HuH-7.5 (cell line): ENCODE measurements around the gene ZNF283.

Experiments
- DNase-seq: peaks from one replicate; pipeline ENCODE4 v3.0.0; 2011; ENCODE audit warnings: low spot score

The ZNF283 gene

DNA sequence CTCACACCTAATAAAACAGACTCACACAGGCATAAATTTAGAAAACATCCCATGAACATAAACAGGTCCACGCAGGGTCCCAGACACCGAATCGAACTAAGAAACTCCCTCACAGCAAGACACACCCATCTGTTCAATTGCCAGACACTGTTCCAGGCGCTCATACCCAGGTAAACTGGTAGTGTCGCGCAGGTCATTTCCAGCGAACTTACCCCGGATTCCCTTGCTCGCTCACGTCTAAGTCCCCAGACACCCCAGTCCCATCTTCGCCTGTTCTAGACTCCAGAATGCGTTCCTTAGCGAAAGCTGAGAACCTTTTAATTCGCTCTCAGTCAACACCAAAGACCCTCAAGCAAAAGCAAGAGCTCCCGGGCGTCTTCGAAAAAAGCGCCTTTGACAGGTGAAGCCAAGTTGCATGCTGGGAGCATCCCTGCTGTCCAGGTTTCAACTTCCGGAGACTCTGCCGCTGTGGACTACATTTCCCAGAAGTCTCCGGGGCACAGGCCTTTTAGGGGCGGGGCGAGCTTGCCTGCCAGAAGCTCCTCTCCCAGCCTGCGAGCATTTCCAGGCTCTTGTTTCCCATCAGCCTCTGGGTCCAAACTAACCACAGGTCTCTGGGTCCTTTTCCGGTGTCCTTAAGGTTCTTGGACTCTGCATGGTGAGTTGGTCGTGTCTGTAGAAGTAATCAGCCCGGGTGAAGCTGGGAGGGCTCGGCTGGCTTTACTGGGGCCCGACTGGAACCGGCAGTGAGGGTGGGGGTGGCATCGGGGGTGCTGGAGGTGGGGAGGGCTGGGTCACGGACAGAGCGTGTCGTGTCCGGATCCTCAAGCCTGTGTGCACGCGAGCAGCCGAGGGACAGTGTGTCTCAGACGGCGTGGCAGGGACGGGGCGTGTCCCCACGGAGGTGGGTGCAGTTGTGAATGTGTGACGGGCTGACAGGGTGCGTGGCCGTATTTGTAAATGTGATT lies at the start of gene ZNF283:
Gene ZNF283 (plus strand): TSS at position 535 of the 968 bp plus-strand sequence. CDS start 6,184 bp downstream, outside the sequence.
- peak; percentile 73 for DNase-seq

- no peak for DNase-seq
Measured at GRCh38 chr19:43778651-43779050, 48.5 kb upstream of the ZNF283 start.

DNA sequence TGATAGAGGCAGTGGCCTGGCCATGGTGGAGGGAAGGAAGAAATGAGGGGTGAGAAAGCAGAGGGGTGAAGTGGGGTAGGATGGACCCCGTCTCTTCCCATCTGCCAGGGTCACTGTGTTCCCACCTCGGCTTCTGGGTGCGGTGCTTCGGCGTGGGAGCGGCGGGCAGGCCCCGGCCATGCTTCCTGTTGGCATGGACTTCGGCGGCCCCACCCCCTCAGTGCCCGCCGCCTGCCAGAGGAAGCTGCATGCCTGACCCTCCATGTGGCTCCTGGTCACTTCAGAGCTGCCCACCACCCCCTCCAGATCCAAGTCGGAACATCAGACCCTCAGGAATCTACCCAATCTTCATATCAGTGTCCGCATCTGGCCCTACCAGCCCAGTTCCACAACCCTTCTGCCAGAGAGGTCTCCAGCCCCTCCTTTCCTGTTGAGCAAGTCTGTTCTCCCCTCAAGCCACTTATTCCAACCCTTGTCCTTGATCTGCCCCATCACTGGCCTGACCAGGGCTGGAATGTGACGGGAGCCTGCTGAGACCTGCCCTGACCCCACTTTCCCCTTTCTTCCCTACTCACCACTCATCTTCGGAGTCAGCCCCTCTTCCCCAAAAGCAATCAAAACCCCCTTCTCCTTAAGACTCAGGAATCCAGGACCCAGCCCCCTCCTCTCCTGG lies 47.8 kb upstream of the ZNF283 start:
- DNase-seq = no peak

- DNase-seq = no peak
Measured at GRCh38 chr19:43779820-43780219, 47.3 kb upstream of the ZNF283 start.

GRCh38 chr19:43780706-43781525 lies 46.2 kb upstream of the ZNF283 start, which contains the start of gene KCNN4:
KCNN4 (minus strand) TSS chr19:43780973; CDS start chr19:43780861, 112 bp downstream.
- DNase-seq = no peak

GRCh38 chr19:43781630-43782310 lies 45.4 kb upstream of the ZNF283 start:
- no peak for DNase-seq

- no peak for DNase-seq
Measured at GRCh38 chr19:43782311-43782660, 44.8 kb upstream of the ZNF283 start.

- DNase-seq = no peak
Measured at GRCh38 chr19:43782689-43783231, 44.4 kb upstream of the ZNF283 start.

- no peak for DNase-seq
Measured at GRCh38 chr19:43783636-43784035, 43.5 kb upstream of the ZNF283 start.

DNA sequence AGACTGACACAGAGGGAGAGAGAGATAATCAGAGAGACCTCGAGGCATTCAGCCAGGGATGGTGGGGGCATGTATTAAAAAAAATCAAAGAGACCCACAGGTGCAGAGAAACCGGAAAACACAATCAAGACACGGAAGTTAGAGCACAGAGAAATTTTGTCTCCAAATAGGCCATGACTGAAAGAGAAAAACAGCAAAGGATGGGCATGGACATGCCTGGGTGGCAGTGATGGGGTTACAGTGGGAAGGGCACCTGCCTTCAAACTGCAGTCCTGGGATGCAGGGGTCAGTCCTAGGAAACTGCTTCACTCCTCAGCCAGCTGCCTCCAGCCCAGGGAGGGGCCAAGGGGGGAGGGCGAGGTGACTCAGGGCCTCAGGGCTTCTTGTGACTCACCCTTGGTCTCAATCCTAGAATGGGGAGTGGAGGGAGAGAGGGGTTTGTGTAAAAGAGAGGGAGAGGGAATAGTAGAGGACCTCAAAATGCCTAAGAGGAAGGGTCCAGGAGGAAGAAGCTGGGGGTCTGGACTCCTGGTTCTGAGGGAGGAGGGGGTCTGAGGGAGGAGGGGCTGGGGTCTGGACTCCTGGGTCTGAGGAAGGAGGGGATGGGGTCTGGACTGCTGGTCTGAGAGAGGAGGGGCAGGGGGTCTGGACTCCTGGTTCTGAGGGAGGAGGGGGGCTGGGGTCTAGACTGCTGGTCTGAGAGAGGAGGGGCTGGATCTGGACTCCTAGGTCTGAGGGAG lies 42.7 kb upstream of the ZNF283 start:
- no peak for DNase-seq

GRCh38 chr19:43784981-43785808 lies 41.9 kb upstream of the ZNF283 start:
- peak; percentile 73 for DNase-seq

GRCh38 chr19:43786665-43787064 lies 40.5 kb upstream of the ZNF283 start:
- no peak for DNase-seq

DNA sequence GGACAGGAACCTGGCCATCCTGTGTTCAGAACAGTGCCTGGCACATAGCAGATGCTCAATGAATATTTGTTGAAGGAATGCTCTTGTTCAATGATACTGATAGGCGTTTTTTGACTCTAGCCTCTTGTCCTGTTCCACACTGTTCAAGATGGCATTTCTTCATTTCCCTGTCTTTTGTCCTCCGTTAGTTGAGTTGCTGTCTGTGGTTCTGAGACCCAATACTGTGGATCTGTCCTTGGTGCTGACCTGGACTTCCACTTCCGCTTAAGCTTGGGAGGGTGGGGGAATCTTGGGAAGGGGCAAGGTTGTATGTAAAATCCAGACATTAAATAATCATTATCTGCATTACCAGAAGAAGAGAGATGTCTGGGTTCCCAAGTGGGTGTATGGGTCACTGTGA lies 38.1 kb upstream of the ZNF283 start:
- no peak for DNase-seq

DNA sequence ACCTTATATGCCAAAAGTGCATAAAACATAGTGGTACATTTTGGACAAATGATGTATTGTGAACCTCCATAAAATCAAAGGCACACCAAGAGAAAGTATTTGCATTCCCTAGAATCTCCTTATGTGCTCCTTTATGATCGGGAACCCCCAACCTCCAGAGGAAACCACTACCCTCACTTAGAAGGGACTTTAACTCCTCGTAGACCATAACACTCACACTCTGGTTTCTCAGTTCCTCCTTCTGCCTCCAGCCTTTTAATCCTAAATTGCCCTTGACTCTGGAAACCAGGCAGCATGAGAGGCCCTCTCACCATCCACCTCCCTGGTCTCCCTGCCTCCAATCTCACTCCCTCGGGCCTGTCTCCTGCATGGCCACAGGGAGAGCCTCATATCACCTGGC lies 36.5 kb upstream of the ZNF283 start:
- no peak for DNase-seq

DNA sequence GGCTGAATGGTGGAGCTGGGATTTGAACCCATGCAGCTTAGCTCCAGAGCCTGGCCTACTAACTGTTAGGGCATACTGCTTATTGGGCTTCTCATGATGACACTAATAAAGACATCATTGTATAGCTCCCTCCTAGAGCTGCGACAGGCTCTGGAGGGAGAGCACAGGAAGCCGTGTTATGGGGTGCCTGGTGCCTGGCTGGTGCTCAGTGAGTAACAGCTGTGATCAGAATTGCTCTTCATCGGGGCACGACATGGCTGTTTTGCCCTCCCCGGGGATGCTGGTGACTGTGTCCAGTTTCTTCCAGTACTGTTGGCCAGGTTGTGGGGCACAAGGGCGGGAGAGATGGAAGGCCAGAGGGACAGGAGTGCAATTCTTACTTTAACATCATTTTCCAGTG lies 30.0 kb upstream of the ZNF283 start:
- DNase-seq = no peak

DNA sequence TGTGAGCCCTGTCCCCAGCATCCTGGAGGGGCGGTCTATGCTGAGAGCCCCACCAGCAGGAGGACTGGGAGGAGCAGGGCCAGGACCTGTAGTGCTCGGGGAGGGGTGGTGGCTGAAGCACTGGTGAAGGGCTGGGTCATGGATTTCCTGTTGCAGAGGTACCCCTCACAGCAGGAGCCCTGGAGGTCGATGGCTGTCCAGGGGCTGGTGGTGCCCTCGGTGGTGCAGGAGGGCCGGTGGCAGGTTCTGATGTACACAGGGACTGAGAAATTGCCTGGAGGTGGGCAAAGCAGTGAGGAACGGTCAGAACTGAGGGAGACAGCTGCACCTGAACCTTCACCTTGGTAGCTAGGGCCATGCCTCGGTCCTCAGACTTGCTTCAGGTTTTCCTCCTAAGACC lies 29.6 kb upstream of the ZNF283 start:
- no peak for DNase-seq

DNA sequence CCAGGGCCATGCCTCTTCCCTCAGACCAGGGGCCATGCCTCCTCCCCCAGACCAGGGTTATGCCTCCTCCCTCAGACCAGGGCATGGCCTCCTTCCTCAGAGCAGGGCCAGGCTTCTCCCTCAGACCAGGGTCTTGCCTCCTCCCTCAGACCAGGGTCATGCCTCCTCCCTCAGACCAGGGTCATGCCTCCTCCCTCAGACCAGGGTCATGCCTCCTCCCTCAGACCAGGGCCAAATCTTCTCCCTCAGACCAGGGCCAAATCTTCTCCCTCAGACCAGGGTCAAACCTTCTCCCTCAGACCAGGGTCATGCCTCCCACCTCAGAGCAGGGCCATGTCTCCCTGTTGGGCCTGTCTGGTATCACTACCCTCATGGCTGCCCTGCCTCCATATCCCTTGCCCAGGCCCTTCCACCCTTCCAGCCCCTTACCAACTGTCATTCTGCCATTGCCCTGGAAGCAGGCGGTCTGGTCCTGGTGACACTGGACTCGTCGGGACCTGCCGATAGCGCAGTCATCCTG lies 29.0 kb upstream of the ZNF283 start:
- DNase-seq = no peak

DNA sequence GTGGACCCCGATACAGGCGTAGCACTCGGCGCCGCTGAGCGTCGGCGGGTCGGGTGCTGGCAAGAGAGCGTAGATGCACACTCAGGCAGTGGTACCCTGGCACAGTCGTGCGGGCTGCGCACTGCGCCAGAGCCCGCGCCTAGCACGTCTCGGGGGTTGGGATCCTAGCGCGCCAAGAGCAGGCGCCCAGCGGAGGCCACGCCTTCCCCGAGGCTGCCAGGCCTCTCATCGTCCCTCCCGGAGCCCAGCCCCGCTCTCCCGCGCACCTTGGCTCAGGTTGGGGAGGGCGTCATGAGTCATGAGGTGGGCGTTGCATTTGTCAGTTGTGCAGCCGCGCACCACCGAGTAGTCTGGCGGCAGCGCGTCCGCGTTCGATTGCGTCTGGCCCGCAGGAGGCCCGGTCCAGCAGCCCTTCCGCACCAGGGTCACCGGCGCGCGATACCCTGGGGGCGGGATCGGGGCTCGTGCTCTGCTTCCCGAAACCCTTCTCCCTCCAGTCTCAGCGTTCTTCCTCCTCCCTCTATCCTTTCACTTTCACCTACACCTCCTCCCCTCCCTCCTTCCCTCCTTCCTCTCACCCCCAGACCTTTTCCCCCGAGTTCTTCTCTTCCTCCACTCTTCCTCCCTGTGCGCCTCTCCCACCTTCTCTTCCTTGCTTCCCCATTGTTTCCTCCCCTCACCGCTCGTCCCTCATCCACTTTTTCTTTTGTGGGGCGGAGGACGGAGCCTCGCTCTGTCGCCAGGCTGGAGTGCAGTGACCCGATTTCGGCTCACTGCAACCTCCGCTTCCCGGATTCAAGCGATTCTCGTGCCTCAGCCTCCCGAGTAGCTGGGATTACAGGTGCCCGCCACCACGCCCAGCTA lies 28.3 kb upstream of the ZNF283 start:
- DNase-seq = no peak
